Skeletal muscle cell (primary cell): ENCODE measurements around the gene ZNF593.

Experiments
- DNase-seq: peaks from one replicate; pipeline ENCODE4 v3.0.0-alpha.2; 2010; ENCODE audit warnings: low read depth
- H3K4me3 ChIP-seq: 2 replicates; pipeline ENCODE4 v1.5.1; 2011; ENCODE audit warnings: low read depth, mild to moderate bottlenecking, control low read depth, low read length, moderate library complexity

The ZNF593 gene

GRCh38 chr1:26190373-26190987 lies 20.8 kb downstream of the ZNF593 start, which contains the start of gene CATSPER4:
Gene CATSPER4, plus strand, starts transcription at chr1:26190602. Its CDS starts 26 bp downstream, at chr1:26190628.
- H3K4me3 ChIP-seq, result no peak within 1 kb of the TSS
- DNase-seq, result no peak

- no peak for DNase-seq
- no peak overlapping the region for H3K4me3 ChIP-seq
Measured at GRCh38 chr1:26191739-26192138, 22.0 kb downstream of the ZNF593 start.

GRCh38 chr1:26195805-26196204 lies 26.1 kb downstream of the ZNF593 start:
- no peak overlapping the region for H3K4me3 ChIP-seq
- DNase-seq, result no peak

- DNase-seq, result no peak
- no peak overlapping the region for H3K4me3 ChIP-seq
Measured at GRCh38 chr1:26197301-26197700, 27.6 kb downstream of the ZNF593 start.

- no peak for DNase-seq
- H3K4me3 ChIP-seq, result no peak overlapping the region
Measured at GRCh38 chr1:26197813-26198212, 28.1 kb downstream of the ZNF593 start.

GRCh38 chr1:26200413-26200812 lies 30.7 kb downstream of the ZNF593 start:
- H3K4me3 ChIP-seq, result no peak overlapping the region
- DNase-seq, result no peak

GRCh38 chr1:26203642-26204318 lies 34.1 kb downstream of the ZNF593 start:
- no peak for DNase-seq
- no peak overlapping the region for H3K4me3 ChIP-seq

- DNase-seq, result no peak
- H3K4me3 ChIP-seq, result no peak overlapping the region
Measured at GRCh38 chr1:26210147-26210870, 40.6 kb downstream of the ZNF593 start.

GRCh38 chr1:26212726-26213125 lies 43.0 kb downstream of the ZNF593 start:
- no peak for DNase-seq
- H3K4me3 ChIP-seq, result no peak overlapping the region

- no peak overlapping the region for H3K4me3 ChIP-seq
- no peak for DNase-seq
Measured at GRCh38 chr1:26213335-26213905, 43.7 kb downstream of the ZNF593 start.

GRCh38 chr1:26215246-26215645 lies 45.5 kb downstream of the ZNF593 start:
- DNase-seq, result no peak
- H3K4me3 ChIP-seq, result no peak overlapping the region

GRCh38 chr1:26218906-26219494 lies 49.3 kb downstream of the ZNF593 start:
- no peak for DNase-seq
- no peak overlapping the region for H3K4me3 ChIP-seq
